ENCODE results near the gene MAP2K3.

DNA sequence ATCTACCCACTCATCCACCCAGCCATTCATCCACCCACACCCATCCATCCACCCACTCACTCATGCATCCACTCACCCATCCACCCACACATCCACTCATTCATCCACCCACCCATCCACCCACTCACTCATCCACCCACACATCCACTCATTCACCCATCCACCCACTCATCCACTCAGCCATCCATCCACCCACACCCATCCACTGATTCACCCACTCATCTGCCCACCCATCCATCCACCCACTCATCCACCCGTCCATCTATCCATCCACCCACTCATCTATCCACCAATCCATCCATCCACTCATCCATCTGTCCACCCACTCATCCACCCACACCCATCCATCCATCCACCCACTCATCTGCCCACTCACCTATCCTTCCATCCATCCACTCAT lies 48.6 kb upstream of the MAP2K3 start:
- TF ChIP-seq POLR2AphosphoS5 (IDR thresholded peaks at IDR 0.05; ENCODE audit: borderline replicate concordance, low read depth, low read length) (no peak), EZH2 (IDR thresholded peaks at IDR 0.05) (no peak), FOXP2 (optimal IDR thresholded peaks at IDR 0.05; ENCODE audit: control extremely low read depth, extremely low read length, insufficient read depth) (no peak)
